SK-N-SH treated with all-trans-retinoic acid at 6 μM for 48 hours (cell line): Measurements from ENCODE around the gene NOSTRIN.

Experiments used
- ARNTL ChIP-seq: fragments of 450-650 bp; formaldehyde crosslinking; IDR thresholded peaks from 2 replicates; pipeline ENCODE4 v1.5.0; 2020; ENCODE audit warnings: low read depth, mild to moderate bottlenecking, moderate library complexity, borderline replicate concordance
- CSRNP3 ChIP-seq: fragments of 250-450 bp; sonication (Bioruptor Pico); IDR thresholded peaks from 2 replicates; pipeline ENCODE4 v1.5.1; 2021; ENCODE audit warnings: mild to moderate bottlenecking, moderate library complexity
- PATZ1 ChIP-seq: fragments of 250-450 bp; sonication (Bioruptor Pico); IDR thresholded peaks from 2 replicates; pipeline ENCODE4 v1.8.0; 2020; ENCODE audit warnings: mild to moderate bottlenecking, moderate library complexity, borderline replicate concordance
- SNAI2 ChIP-seq: fragments of 250-450 bp; sonication (Bioruptor Pico); IDR thresholded peaks from 2 replicates; pipeline ENCODE4 v1.5.0; 2020; ENCODE audit warnings: mild to moderate bottlenecking, moderate library complexity
- TSHZ2 ChIP-seq: fragments of 250-450 bp; sonication (Bioruptor Pico); IDR thresholded peaks from 2 replicates; pipeline ENCODE4 v1.5.0; 2020; ENCODE audit warnings: mild to moderate bottlenecking, moderate library complexity
- ZFP3 ChIP-seq: fragments of 250-450 bp; sonication (Bioruptor Pico); IDR thresholded peaks from 2 replicates; pipeline ENCODE4 v1.5.0; 2020; ENCODE audit warnings: mild to moderate bottlenecking, moderate library complexity
- ZNF565 ChIP-seq: fragments of 450-650 bp; formaldehyde crosslinking; conservative IDR thresholded peaks from 2 replicates; pipeline ENCODE4 v1.5.0; 2020; ENCODE audit warnings: low read depth, mild to moderate bottlenecking, moderate library complexity
- ZNF70 ChIP-seq: fragments of 450-650 bp; formaldehyde crosslinking; IDR thresholded peaks from 2 replicates; pipeline ENCODE4 v1.5.0; 2020; ENCODE audit warnings: mild to moderate bottlenecking, moderate library complexity

DNA sequence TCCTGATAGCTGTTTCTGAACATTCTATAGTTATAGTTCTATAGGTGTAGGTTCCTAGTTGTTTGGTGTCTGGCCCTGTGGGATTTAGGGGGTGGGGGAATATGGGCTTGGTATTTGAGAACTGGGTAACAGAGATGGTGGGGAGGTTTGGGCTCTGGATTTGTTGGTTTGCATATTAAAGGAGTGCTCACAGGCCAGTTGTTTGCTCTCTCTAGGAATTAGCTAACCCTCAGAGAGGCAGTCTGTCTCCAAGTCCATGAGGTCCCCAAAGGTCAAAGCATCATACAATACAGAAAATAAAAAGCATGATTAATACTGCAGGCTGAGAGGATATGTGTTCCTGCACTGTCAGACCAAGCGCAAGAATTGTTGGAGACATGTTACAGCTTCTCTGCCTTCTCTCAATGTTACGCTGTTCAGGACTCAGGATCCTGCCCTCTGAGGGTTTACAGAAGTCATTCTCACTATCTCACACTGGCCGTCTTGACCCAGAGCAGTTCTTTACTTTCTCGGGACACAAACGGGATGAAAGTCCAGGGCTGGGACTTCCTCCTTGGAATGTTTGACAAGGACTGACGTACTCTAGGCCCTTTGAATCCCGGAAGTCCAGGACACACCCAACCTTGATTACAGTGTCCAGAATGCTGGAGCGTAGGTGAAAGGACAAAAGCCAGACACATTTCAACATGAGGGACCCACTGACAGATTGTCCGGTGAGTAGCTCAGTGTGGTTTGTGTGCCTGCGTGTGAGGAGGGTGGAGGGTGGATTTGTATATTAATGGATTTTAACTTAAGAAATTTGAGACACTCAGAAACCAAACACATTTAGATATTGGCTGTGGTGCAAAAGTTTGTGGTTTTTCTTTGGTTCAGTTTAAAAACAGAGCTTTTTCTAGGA is at the start of gene NOSTRIN:
- no peak for TF ChIP-seq ARNTL
- TF ChIP-seq CSRNP3 (CRISPR knock-in tag), result no peak
- no peak for TF ChIP-seq ZFP3
- TF ChIP-seq TSHZ2 (CRISPR knock-in tag), result no peak
- TF ChIP-seq ZNF70 (CRISPR knock-in tag), result no peak
- no peak for TF ChIP-seq PATZ1
- TF ChIP-seq ZNF565 (CRISPR knock-in tag), result no peak
- no peak for TF ChIP-seq SNAI2 (CRISPR knock-in tag)
